ENCODE results near the gene LRRC14B. TPM values are rescaled to one million over a fixed set of nuclear protein-coding genes. Genes with fewer than 3 reads are reported as not detected.

LRRC14B gene
- polyA plus RNA-seq, 3 donors, result not detected

DNA sequence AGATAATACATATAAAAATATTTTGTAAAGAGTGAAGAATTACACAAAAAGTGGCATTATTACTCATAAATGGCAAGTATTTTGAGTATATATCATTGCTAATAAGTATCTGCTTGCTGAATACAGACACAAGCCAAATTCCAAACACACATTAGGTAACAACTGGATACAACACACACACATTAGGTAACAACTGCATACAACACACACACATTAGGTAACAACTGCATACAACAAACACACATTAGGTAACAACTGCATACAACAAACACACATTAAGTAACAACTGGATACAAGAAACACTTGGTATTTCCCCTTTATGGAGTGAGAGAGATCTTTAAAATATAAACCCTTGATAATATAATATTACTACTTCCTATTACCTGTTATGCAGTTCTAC, 13.2 kb downstream of the LRRC14B start:
- Histone ChIP-seq H3K27ac (ENCODE audit: low read depth in 1 of 2, low read length in 2 of 2) (no peak overlapping the region), H3K4me3 (replicated peaks in 1 of 3; ENCODE audit: low read depth in 2 of 3, low read length in 3 of 3) (no peak overlapping the region), H3K9ac (ENCODE audit: insufficient read depth, low read length, poor library complexity, severe bottlenecking) (no peak overlapping the region), H4K20me1 (ENCODE audit: insufficient read depth, low read length) (no peaks in the 10 kb centered on the region), H3K27me3 (ENCODE audit: control insufficient read depth in 2 of 2, insufficient read depth in 2 of 2, low read length in 2 of 2) (no peaks in the 10 kb centered on the region), H3K4me1 (ENCODE audit: control insufficient read depth in 1 of 2, insufficient read depth in 2 of 2, low read length in 2 of 2) (no peaks in the 10 kb centered on the region), H3K9me3 (replicated peaks in 1 of 2; ENCODE audit: control insufficient read depth in 1 of 2, insufficient read depth in 1 of 2, low read length in 2 of 2) (no peaks in the 10 kb centered on the region), H2AFZ (ENCODE audit: insufficient read depth, low read depth, low read length, poor library complexity, severe bottlenecking) (no peak overlapping the region), H3K79me2 (ENCODE audit: insufficient read depth, low read length) (no peaks in the 10 kb centered on the region), H3K36me3 (replicated peaks in 1 of 2; ENCODE audit: control insufficient read depth in 1 of 2, insufficient read depth in 2 of 2, low read length in 2 of 2) (peaks cover 22 to 56% of the 10 kb centered on the region in 2 donors), H3K4me2 (replicated peaks; ENCODE audit: extremely low read depth, low read length, poor library complexity, severe bottlenecking) (no peak overlapping the region)
- no peaks in the 10 kb centered on the region for H3K9me3 Mint-ChIP-seq
- no peak overlapping the region for H3K4me3 Mint-ChIP-seq
- TF ChIP-seq CTCF (IDR thresholded peaks at IDR 0.05), result no peak
- peaks cover 46 to 47% of the 10 kb centered on the region in 2 donors for H3K36me3 Mint-ChIP-seq
- peaks cover 0 to 2% (median 0%) of the 10 kb centered on the region in 3 donors for H3K27me3 Mint-ChIP-seq (ENCODE audit: low read depth in 3 of 3)
- no peak for DNase-seq
- H3K4me1 Mint-ChIP-seq, result no peaks in the 10 kb centered on the region
- H3K27ac Mint-ChIP-seq, result no peak overlapping the region
- intact Hi-C loops (cut with micrococcal nuclease), result no loop called here

DNA sequence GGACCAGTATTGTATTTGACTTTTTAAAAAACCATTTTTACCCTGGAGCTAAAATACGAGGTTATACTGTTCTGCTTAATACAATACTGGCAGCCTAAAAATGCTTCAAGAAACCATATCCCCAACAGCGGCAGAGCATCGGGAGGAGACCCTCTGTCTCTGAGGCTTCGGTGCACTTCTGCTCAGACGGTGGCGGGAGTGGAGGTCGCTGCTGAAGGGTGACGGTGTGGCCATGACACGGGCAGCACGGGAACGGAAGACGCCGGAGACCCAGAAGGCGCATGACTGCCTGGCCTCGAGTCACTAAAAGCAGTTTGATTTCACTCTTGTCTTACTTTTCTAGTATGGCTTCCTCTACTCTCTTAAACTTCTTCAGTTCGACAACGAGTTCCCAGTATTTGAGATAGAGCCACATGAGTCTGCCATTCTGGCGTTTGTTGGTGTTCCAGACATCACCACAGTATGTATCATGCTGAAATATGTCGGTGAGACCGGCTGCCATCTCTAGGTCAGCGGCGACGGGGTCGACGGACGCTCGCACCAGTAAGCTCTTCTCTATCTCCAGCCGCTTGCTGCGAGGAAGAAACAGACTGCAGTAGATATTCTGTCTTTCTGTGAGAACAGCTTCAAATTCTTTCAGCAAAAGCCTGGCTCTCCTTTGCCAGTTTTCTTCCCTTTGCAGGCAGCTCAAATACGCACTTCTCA, 13.8 kb downstream of the LRRC14B start:
- TF ChIP-seq CTCF (IDR thresholded peaks at IDR 0.05), result no peak
- Histone ChIP-seq H3K4me2 (replicated peaks; ENCODE audit: extremely low read depth, low read length, poor library complexity, severe bottlenecking) (no peak overlapping the region), H2AFZ (ENCODE audit: insufficient read depth, low read depth, low read length, poor library complexity, severe bottlenecking) (no peak overlapping the region), H3K4me3 (replicated peaks in 1 of 3; ENCODE audit: low read depth in 2 of 3, low read length in 3 of 3) (no peak overlapping the region), H3K27me3 (ENCODE audit: control insufficient read depth in 2 of 2, insufficient read depth in 2 of 2, low read length in 2 of 2) (no peaks in the 10 kb centered on the region), H4K20me1 (ENCODE audit: insufficient read depth, low read length) (peaks cover 5% of the 10 kb centered on the region), H3K79me2 (ENCODE audit: insufficient read depth, low read length) (no peaks in the 10 kb centered on the region), H3K9me3 (replicated peaks in 1 of 2; ENCODE audit: control insufficient read depth in 1 of 2, insufficient read depth in 1 of 2, low read length in 2 of 2) (no peaks in the 10 kb centered on the region), H3K27ac (ENCODE audit: low read depth in 1 of 2, low read length in 2 of 2) (no peak overlapping the region), H3K9ac (ENCODE audit: insufficient read depth, low read length, poor library complexity, severe bottlenecking) (no peak overlapping the region), H3K36me3 (replicated peaks in 1 of 2; ENCODE audit: control insufficient read depth in 1 of 2, insufficient read depth in 2 of 2, low read length in 2 of 2) (peaks cover 22 to 56% of the 10 kb centered on the region in 2 donors), H3K4me1 (ENCODE audit: control insufficient read depth in 1 of 2, insufficient read depth in 2 of 2, low read length in 2 of 2) (no peaks in the 10 kb centered on the region)
- Mint-ChIP-seq H3K27me3 (ENCODE audit: low read depth in 3 of 3) (peaks cover 0 to 2% (median 0%) of the 10 kb centered on the region in 3 donors), H3K4me3 (no peak overlapping the region), H3K4me1 (no peaks in the 10 kb centered on the region), H3K36me3 (peaks cover 46 to 47% of the 10 kb centered on the region in 2 donors), H3K27ac (peak overlapping the region in 1 of 7 donors; percentile 39), H3K9me3 (no peaks in the 10 kb centered on the region)
- DNase-seq, result no peak
- 98% methylated on average over 30 of the region's 30 CpGs for WGBS (ENCODE audit: insufficient coverage)
- intact Hi-C loops (cut with micrococcal nuclease), result no loop called here

Data from CD14-positive monocyte (primary cell).